ENCODE data around the gene MTUS2.

GRCh38 chr13:29081036-29081435 lies 260.9 kb downstream of the MTUS2 start:
- no peak for TF ChIP-seq CTCF (IDR thresholded peaks at IDR 0.05)
- TF ChIP-seq POLR2A (IDR thresholded peaks at IDR 0.05), result no peak
- no peak for TF ChIP-seq EP300 (IDR thresholded peaks at IDR 0.05)

Data from stomach (tissue), 4 donors.